ENCODE results near the gene COQ8A. TPM values are rescaled to one million over a fixed set of nuclear protein-coding genes. Genes with fewer than 3 reads are reported as not detected.

Gene COQ8A
- total and polyA plus RNA-seq, 8 donors: 26.4 to 384 (median 65.2) TPM

DNA sequence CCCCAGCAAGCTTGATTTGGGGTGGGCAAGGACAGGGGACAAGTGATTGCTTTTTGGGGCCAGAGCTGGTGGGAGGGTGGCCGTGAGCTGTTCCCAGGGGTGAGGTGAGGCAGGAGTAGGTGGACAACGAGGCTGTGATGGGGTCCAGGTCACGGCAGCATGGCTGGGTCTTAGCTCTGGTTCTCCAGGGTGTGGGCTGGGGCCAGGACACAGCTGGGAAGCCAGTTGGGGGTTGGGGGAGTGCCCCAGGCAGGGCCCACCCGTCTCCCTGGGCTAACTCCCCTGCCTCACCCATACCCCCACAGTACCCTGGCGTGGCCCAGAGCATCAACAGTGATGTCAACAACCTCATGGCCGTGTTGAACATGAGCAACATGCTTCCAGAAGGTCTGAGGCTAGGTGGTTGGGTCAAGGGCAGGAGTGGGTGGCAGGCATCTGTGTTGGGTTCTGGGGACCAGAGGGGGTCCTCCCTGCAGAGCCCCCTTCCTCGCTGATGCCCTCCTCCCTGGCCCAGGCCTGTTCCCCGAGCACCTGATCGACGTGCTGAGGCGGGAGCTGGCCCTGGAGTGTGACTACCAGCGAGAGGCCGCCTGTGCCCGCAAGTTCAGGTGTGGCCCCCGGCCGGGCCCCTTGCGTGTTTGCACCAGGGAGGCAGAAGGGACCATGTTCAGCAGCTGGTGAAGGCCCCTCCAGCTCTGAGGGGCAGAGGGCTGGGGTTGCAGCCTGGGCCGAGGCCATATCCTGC lies 43.3 kb downstream of the COQ8A start:
- H3K36me3 ChIP-seq: peaks cover 48 to 98% (median 92%) of the 10 kb centered on the region in 4 donors

DNA sequence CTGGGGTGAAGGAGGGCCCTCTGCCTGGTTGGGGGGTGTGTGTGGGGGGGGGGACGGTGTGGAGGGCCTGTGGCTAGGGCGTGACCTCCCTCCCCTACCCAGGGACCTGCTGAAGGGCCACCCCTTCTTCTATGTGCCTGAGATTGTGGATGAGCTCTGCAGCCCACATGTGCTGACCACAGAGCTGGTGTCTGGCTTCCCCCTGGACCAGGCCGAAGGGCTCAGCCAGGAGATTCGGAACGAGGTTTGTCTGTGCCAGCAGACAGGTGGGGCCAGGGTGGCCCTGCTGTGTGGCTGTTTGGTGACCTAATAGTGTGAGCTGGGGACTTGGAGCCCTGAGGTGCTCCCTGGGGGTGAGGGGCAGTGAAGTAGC lies 43.9 kb downstream of the COQ8A start:
- Histone ChIP-seq H3K4me3 (no peak overlapping the region), H3K4me1 (peaks cover 36 to 57% (median 48%) of the 10 kb centered on the region in 4 donors), H3K36me3 (peaks cover 48 to 93% (median 87%) of the 10 kb centered on the region in 4 donors), H3K27me3 (no peaks in the 10 kb centered on the region), H3K27ac (peak overlapping the region in 3 of 5 donors; percentile 9 to 38 (median 20)), H3K9me3 (no peaks in the 10 kb centered on the region)
- DNase-seq: no peak
- intact Hi-C loops (cut with DNase I; ENCODE audit: low total_unique reads): no loop called here
- TF ChIP-seq POLR2A (IDR thresholded peaks at IDR 0.05): no peak
- TF ChIP-seq, protein P1, sequence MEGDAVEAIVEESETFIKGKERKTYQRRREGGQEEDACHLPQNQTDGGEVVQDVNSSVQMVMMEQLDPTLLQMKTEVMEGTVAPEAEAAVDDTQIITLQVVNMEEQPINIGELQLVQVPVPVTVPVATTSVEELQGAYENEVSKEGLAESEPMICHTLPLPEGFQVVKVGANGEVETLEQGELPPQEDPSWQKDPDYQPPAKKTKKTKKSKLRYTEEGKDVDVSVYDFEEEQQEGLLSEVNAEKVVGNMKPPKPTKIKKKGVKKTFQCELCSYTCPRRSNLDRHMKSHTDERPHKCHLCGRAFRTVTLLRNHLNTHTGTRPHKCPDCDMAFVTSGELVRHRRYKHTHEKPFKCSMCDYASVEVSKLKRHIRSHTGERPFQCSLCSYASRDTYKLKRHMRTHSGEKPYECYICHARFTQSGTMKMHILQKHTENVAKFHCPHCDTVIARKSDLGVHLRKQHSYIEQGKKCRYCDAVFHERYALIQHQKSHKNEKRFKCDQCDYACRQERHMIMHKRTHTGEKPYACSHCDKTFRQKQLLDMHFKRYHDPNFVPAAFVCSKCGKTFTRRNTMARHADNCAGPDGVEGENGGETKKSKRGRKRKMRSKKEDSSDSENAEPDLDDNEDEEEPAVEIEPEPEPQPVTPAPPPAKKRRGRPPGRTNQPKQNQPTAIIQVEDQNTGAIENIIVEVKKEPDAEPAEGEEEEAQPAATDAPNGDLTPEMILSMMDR (IDR thresholded peaks at IDR 0.05): no peak
- no peak for TF ChIP-seq EP300 (IDR thresholded peaks at IDR 0.05)
- no peak for TF ChIP-seq POLR2AphosphoS5 (IDR thresholded peaks at IDR 0.05)
- WGBS, 5 donors: 47 to 72% (median 56%) methylated on average over 4 to 5 of the region's 5 CpGs

More for the DNA sequence above, 43.3 kb downstream of the COQ8A start:
- H3K27ac ChIP-seq: peak overlapping the region in 3 of 5 donors; percentile 9 to 38 (median 20)
- WGBS, 5 donors: 84 to 89% (median 85%) methylated on average over 7 to 18 of the region's 18 CpGs
- TF ChIP-seq POLR2A (IDR thresholded peaks at IDR 0.05) (no peak), EP300 (IDR thresholded peaks at IDR 0.05) (no peak), POLR2AphosphoS5 (IDR thresholded peaks at IDR 0.05) (no peak)
- TF ChIP-seq, protein P1 (IDR thresholded peaks at IDR 0.05): no peak
- intact Hi-C loops (cut with DNase I; ENCODE audit: low total_unique reads): no loop called here
- no peak overlapping the region for H3K4me3 ChIP-seq
- peaks cover 31 to 54% (median 43%) of the 10 kb centered on the region in 4 donors for H3K4me1 ChIP-seq
- H3K9me3 ChIP-seq: no peaks in the 10 kb centered on the region
- H3K27me3 ChIP-seq: no peaks in the 10 kb centered on the region
- no peak for DNase-seq

DNA sequence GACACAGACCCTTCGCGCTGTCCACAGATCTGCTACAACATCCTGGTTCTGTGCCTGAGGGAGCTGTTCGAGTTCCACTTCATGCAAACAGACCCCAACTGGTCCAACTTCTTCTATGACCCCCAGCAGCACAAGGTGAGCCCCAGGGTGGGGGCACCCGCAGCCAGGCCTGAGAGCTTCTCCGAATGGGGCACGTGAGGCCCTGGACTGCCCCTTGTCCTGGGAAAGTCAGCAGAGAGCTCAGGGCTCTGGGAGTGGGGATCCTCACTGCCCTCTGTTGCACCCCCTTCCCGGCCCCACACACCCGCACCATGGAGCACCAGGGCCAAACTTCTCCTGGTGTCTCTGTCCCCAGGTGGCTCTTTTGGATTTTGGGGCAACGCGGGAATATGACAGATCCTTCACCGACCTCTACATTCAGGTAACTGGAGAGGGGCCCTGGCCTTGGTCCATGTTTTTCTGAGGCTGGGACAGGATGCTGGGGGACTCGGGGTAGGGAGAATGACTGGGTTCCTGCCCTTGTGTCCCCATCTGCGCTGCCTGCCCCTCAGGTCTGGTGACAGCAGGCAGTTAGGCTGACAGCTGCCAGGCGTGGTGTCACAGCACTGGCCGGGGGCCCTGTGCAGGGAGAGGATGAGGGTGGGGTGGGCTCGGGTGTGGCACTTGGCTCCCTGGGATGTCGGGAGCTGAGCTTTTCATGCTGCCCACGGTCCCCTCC lies 44.6 kb downstream of the COQ8A start:
- TF ChIP-seq POLR2AphosphoS5 (IDR thresholded peaks at IDR 0.05): no peak
- TF ChIP-seq EP300 (IDR thresholded peaks at IDR 0.05): no peak
- TF ChIP-seq, protein P1 (IDR thresholded peaks at IDR 0.05): no peak
- no peak for TF ChIP-seq POLR2A (IDR thresholded peaks at IDR 0.05)
- no peak for DNase-seq
- Histone ChIP-seq H3K4me3 (no peak overlapping the region), H3K4me1 (peaks cover 43 to 57% (median 50%) of the 10 kb centered on the region in 4 donors), H3K27ac (peak overlapping the region in 3 of 5 donors; percentile 9 to 38 (median 20)), H3K9me3 (no peaks in the 10 kb centered on the region), H3K27me3 (no peaks in the 10 kb centered on the region), H3K36me3 (peaks cover 48 to 86% (median 80%) of the 10 kb centered on the region in 4 donors)
- intact Hi-C loops (cut with DNase I; ENCODE audit: low total_unique reads): no loop called here
- WGBS, 5 donors: 75 to 84% (median 79%) methylated on average over 7 to 18 of the region's 18 CpGs

DNA sequence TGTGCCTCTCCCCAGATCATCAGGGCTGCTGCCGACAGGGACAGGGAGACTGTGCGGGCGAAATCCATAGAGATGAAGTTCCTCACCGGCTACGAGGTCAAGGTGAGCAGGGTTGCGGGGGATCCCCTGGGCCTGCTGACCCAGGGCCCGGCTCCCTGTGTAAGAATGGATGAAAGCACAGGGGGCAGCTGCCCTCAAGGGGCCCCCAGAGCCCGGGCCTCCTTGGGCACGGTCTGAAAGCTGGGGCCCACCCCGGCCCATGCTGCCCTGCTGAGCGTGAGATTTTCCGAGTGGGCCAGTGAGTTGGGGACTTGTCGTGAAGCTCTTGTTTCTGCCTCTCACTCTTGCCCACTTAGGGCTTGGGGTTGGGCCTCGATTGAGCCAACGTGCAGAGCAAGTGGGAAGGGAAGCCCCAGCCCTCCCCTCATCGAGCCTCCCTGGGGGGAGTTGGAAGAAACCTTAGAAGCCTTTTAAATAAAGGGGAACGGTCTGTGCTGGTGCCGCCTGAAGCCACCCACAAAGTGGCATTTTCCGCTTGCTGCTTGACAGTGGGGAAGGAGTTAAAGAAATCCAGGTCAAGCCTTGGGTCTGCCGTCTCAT lies 45.2 kb downstream of the COQ8A start:
- H3K36me3 ChIP-seq: peaks cover 48 to 80% (median 75%) of the 10 kb centered on the region in 4 donors
- WGBS, 5 donors: 86 to 90% (median 89%) methylated on average over 18 to 20 of the region's 20 CpGs
- TF ChIP-seq POLR2AphosphoS5 (IDR thresholded peaks at IDR 0.05) (no peak), POLR2A (IDR thresholded peaks at IDR 0.05) (no peak), EP300 (IDR thresholded peaks at IDR 0.05) (no peak)
- TF ChIP-seq, protein P1 (IDR thresholded peaks at IDR 0.05): no peak
- intact Hi-C loops (cut with DNase I; ENCODE audit: low total_unique reads): no loop called here
- H3K4me3 ChIP-seq: no peak overlapping the region
- no peak for DNase-seq
- no peaks in the 10 kb centered on the region for H3K9me3 ChIP-seq
- H3K27me3 ChIP-seq: no peaks in the 10 kb centered on the region
- H3K4me1 ChIP-seq: peaks cover 43 to 57% (median 51%) of the 10 kb centered on the region in 4 donors
- peak overlapping the region in 3 of 5 donors; percentile 8 to 38 (median 11) for H3K27ac ChIP-seq

All from stomach (tissue), 9 donors.